ENCODE data around the gene COLEC11. TPM values are rescaled to one million over a fixed set of nuclear protein-coding genes. Genes with fewer than 3 reads are reported as not detected.

The COLEC11 gene
- total and polyA plus RNA-seq, 9 of the 15 experiments (the other 6 are each of a cell fraction or from before 2014, with no cell fraction given), result 0.32 to 4.3 (median 1.8) TPM

GRCh38 chr2:3601561-3602271 lies 6.8 kb downstream of the COLEC11 start (continued):
- TF ChIP-seq, protein P1, sequence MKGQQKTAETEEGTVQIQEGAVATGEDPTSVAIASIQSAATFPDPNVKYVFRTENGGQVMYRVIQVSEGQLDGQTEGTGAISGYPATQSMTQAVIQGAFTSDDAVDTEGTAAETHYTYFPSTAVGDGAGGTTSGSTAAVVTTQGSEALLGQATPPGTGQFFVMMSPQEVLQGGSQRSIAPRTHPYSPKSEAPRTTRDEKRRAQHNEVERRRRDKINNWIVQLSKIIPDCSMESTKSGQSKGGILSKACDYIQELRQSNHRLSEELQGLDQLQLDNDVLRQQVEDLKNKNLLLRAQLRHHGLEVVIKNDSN (CRISPR knock-in tag; IDR thresholded peaks at IDR 0.05), result no peak
- TF ChIP-seq ETS1 (conservative IDR thresholded peaks at IDR 0.05; ENCODE audit: control insufficient read depth, low read depth, low read length), result no peak
- TF ChIP-seq ZNF224 (CRISPR knock-in tag; IDR thresholded peaks at IDR 0.05), result no peak
- no peak for TF ChIP-seq CHD1 (IDR thresholded peaks at IDR 0.05; ENCODE audit: low read length)
- no peak for TF ChIP-seq ZBTB49 (CRISPR knock-in tag; IDR thresholded peaks at IDR 0.05; ENCODE audit: borderline replicate concordance)
- TF ChIP-seq NRF1 (conservative IDR thresholded peaks at IDR 0.05 in 1 of 2, IDR thresholded peaks at IDR 0.05 in 1 of 2), result peak; percentile 96
- TF ChIP-seq NR4A1 (CRISPR knock-in tag; IDR thresholded peaks at IDR 0.05), result no peak
- TF ChIP-seq NR4A1 (tag; IDR thresholded peaks at IDR 0.05), result 0 out of 2 replicates have a peak, but pooled peaks have one; percentile 44
- TF ChIP-seq TEAD4 (IDR thresholded peaks at IDR 0.05; ENCODE audit: low read length), result 0 out of 2 replicates have a peak, but pooled peaks have one; percentile 23
- TF ChIP-seq TEAD4 (CRISPR knock-in tag; IDR thresholded peaks at IDR 0.05; ENCODE audit: borderline replicate concordance), result no peak
- TF ChIP-seq GATA2 (CRISPR knock-in tag; IDR thresholded peaks at IDR 0.05), result 0 out of 2 replicates have a peak, but pooled peaks have one; percentile 33
- TF ChIP-seq, protein P2, sequence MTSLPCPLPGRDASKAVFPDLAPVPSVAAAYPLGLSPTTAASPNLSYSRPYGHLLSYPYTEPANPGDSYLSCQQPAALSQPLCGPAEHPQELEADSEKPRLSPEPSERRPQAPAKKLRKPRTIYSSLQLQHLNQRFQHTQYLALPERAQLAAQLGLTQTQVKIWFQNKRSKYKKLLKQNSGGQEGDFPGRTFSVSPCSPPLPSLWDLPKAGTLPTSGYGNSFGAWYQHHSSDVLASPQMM (CRISPR knock-in tag; IDR thresholded peaks at IDR 0.05), result no peak
- TF ChIP-seq ZNF449 (CRISPR knock-in tag; IDR thresholded peaks at IDR 0.05), result no peak
- no peak for TF ChIP-seq MCM5 (IDR thresholded peaks at IDR 0.05; ENCODE audit: low read depth)
- no peak for TF ChIP-seq TRIM28 (IDR thresholded peaks at IDR 0.05)
- no peak for TF ChIP-seq SRF (CRISPR knock-in tag; IDR thresholded peaks at IDR 0.05)
- TF ChIP-seq ZBTB9 (CRISPR knock-in tag; IDR thresholded peaks at IDR 0.05), result no peak
- TF ChIP-seq ZNF696 (CRISPR knock-in tag; conservative IDR thresholded peaks at IDR 0.05), result no peak
